T47D (cell line): ENCODE results near the gene ERC1.

Experiments
- DNase-seq, 2 experiments: peaks; one replicate each; pipeline versions ENCODE4 v3.0.0 to v3.0.0-alpha.2; 2011 to 2012; ENCODE audit warnings: low read depth in 1 of 2, low spot score in 1 of 2
- JUND ChIP-seq: IDR thresholded peaks from 2 replicates; pipeline ENCODE4 v1.6.1; 2012; ENCODE audit warnings: low read depth
- in situ Hi-C: cut with HindIII; loops from 2 replicates; pipeline ENCODE4 v1.10.0; 2016; ENCODE audit warnings: low sequenced_read_pairs, low pct_unique_long_range_greater_than_20kb

The ERC1 gene

GRCh38 chr12:1533602-1534304 lies 542.7 kb downstream of the ERC1 start:
- no peak for TF ChIP-seq JUND
- no peak for DNase-seq
- in situ Hi-C loops = no loop called here

GRCh38 chr12:1534748-1535147 lies 543.7 kb downstream of the ERC1 start:
- in situ Hi-C loops = no loop called here
- DNase-seq = no peak
- no peak for TF ChIP-seq JUND

DNA sequence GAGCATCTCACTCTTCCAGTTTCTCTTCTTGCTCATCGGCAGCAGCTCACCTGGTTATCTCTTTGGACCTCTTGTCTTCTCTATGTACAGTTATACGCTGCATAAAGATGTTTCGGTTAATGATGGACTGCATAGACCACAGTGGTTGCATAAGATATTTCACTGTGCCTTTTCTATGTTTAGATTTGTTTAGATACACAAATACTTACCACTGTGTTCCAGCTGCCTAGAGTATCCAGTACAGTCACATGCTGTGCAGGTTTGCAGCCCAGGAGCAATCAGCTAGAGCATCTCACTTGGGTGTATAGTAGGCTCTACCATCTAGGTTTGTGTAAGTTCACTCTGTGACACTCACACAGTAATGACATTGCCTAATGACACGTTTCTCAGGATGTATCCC lies 545.8 kb downstream of the ERC1 start:
- in situ Hi-C loops = no loop called here
- DNase-seq = no peak
- TF ChIP-seq JUND = no peak

DNA sequence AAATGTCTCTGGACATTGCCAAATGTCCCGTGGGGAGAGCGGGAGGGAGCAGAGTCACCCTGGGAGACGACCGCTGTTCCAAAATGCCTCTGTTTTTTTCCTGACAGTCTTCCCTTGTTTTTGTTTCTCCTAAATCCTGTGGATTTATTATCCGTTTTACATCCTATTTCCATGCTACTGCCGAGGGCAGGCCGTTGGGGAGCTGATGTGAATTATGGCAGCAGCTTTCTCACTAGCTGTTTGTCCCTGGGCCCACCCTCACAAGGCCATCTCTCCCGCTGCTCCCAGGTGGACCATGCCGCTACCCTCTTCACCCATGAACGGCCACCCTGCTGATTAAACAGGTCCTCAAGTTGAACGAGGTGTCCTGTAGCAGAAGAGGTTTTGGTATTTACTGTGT lies 548.1 kb downstream of the ERC1 start:
- DNase-seq = no peak
- in situ Hi-C loops = no loop called here
- no peak for TF ChIP-seq JUND

GRCh38 chr12:1540690-1541089 lies 549.7 kb downstream of the ERC1 start:
- in situ Hi-C loops = no loop called here
- DNase-seq = no peak
- no peak for TF ChIP-seq JUND

DNA sequence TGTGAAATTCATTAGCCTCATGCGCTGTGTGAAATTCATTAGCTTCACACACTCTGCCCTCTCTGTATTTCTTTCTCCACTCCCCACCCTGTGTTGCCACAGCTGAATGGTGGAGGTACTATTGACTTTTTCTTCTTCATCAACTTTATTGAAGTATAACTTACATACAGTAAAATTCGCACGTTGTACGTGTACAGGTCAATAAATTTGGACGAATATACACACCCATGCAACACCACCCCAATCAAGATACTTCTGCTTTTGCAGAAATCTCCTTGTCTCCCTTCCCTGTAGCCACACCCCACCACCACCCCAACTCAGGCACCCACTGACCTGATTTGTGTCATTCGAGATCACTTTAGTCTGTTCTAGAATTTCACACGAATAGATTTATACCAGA lies 551.6 kb downstream of the ERC1 start:
- DNase-seq = no peak
- no peak for TF ChIP-seq JUND
- in situ Hi-C loops = no loop called here

- TF ChIP-seq JUND = no peak
- DNase-seq = peak; percentile 48 to 64
- in situ Hi-C loops = no loop called here
These were observed 554.1 kb downstream of the ERC1 start for GRCh38 chr12:1544996-1545700.
